T-helper 17 cell (primary cell): ENCODE measurements around the gene KIRREL3. TPM values are rescaled to one million over a fixed set of nuclear protein-coding genes. Genes with fewer than 3 reads are reported as not detected.
"Not testable (repeated sequence)": the region's sequence is repeated elsewhere in the genome, so short reads cannot be mapped to it uniquely, and the experiment has no call there.

ENCODE experiments used
- ATAC-seq: fragments of 150-1000 bp; cut with Tn5 transposase; 2 replicates; pipeline ENCODE4 v1.10.0; 2021; ENCODE audit warnings: mild to moderate bottlenecking, moderate library complexity
- DNase-seq, 3 donors: peaks; one replicate each; pipeline versions ENCODE4 v3.0.0 to v3.0.0-alpha.2; 2020 to 2021
- H3K9me3 ChIP-seq: one replicate; pipeline ENCODE4 v1.7.0; 2013; ENCODE audit warnings: low read length, mild to moderate bottlenecking; ENCODE audit not compliant: control insufficient read depth, poor library complexity, severe bottlenecking
- H3K27ac Mint-ChIP-seq: one replicate; pipeline ENCODE4 v1.8.0; 2022; ENCODE audit warnings: mild to moderate bottlenecking, moderate library complexity, mixed read lengths
- H3K27me3 Mint-ChIP-seq: one replicate; pipeline ENCODE4 v1.8.0; 2022; ENCODE audit warnings: mixed read lengths
- H3K36me3 Mint-ChIP-seq: one replicate; pipeline ENCODE4 v1.8.0; 2022; ENCODE audit warnings: low read depth, mixed read lengths
- H3K4me1 Mint-ChIP-seq: one replicate; pipeline ENCODE4 v1.8.0; 2022; ENCODE audit warnings: mild to moderate bottlenecking, mixed read lengths
- H3K4me3 Mint-ChIP-seq: one replicate; pipeline ENCODE4 v1.8.0; 2022; ENCODE audit warnings: mild to moderate bottlenecking, moderate library complexity, mixed read lengths
- total RNA-seq, 4 donors: library from RNA in 2 of 4; stranded (reverse) in 2 of 4; gene quantifications; one replicate each; pipeline ENCODE4 v1.2.3 and lab custom pipeline; 2022 to 2026

Gene KIRREL3
- total RNA-seq, 2 donors from 2014 or later = not detected

DNA sequence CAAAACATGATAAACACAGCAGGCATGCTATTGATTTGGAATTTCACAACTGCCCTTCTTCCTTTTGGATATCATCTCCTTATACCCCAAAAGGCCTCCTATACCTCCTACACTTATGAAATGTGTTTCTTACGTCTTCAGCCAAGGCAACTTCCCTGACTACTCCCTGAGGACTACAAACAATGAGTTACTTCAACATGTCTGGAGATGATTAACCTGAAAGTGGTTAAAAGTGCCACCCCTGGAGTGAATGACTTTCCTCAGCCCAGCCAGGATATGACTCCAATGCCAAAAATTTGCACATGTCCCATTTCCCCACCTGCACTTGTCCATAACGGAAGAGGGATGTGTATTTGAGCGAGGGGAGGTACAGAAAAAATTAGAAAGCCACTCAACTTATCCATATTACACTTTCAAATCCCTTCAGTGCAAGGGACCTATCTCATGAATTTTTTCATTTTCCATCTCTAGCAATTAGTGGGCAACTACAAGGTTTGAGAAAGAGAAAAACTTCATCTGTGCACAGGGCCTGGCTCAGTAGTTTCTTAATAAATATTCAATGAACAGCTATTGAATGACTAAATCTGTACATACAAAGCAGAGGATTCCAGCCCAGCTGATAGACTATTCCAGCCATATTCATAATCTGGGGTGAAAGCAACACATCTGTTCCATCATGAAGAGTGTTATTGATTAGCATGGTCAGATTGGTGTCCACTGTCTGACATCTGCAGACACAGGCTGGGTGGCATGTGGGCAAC is 36.8 kb downstream of the KIRREL3 start:
- Mint-ChIP-seq H3K36me3 (no peaks in the 10 kb centered on the region), H3K4me3 (no peak overlapping the region), H3K27me3 (peaks cover 36% of the 10 kb centered on the region)

GRCh38 chr11:126963115-126963514 is 37.5 kb downstream of the KIRREL3 start:
- no peaks in the 10 kb centered on the region for H3K9me3 ChIP-seq
- no peak for DNase-seq
- no peak overlapping the region for H3K4me3 Mint-ChIP-seq
- H3K27me3 Mint-ChIP-seq = peaks cover 36% of the 10 kb centered on the region
- H3K4me1 Mint-ChIP-seq = no peaks in the 10 kb centered on the region
- H3K27ac Mint-ChIP-seq = no peak overlapping the region
- H3K36me3 Mint-ChIP-seq = no peaks in the 10 kb centered on the region
- ATAC-seq = no peak

More for the DNA sequence above, 36.8 kb downstream of the KIRREL3 start:
- DNase-seq (no peak), ATAC-seq (no peak)
- H3K9me3 ChIP-seq = no peaks in the 10 kb centered on the region
- H3K4me1 Mint-ChIP-seq = no peaks in the 10 kb centered on the region
- no peak overlapping the region for H3K27ac Mint-ChIP-seq

DNA sequence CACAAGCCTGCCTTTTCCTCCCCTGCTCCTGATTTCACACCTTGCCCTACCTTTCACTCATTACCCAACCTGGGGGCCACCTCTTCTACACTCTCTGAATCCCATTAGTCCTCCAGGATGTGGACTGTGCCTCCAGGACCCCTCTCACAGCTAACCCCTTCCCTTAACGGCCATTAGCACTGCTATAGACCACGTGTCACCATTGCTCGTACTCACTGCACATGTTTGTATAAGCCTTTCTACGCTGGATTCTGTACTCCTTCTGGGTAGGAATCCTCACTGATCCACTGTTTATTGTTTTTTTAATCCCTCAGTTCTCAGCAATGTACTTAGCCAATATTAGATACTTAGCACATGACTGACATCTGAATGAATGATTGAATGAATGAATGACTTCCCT is 40.9 kb downstream of the KIRREL3 start:
- ATAC-seq (no peak), DNase-seq (no peak)
- Mint-ChIP-seq H3K27ac (no peak overlapping the region), H3K4me3 (no peak overlapping the region), H3K36me3 (no peaks in the 10 kb centered on the region), H3K4me1 (no peaks in the 10 kb centered on the region), H3K27me3 (peaks cover 23% of the 10 kb centered on the region)
- no peaks in the 10 kb centered on the region for H3K9me3 ChIP-seq

DNA sequence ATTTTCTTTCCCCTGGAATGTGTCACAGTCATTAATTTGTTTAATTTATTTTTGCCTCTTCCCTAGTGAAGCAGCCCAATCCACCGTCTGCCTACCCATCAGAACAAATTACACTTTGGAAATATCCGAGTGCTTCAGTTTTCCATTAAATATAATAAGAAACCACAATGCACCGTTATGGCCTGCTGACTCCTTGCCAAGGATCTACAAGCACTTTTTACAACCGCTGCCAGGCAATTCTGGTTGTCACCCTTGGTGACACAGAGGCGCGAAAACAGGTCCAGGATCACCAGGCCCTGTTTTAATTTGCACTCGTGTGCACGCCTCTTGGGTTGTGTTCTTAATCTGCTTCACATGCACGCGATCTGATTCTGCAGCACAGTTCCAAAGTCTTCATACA is 43.9 kb downstream of the KIRREL3 start:
- H3K27ac Mint-ChIP-seq = no peak overlapping the region
- H3K4me1 Mint-ChIP-seq = no peaks in the 10 kb centered on the region

GRCh38 chr11:126952533-126952932 is 48.0 kb downstream of the KIRREL3 start:
- DNase-seq, H3K4me3 Mint-ChIP-seq, H3K27ac Mint-ChIP-seq, ATAC-seq, H3K9me3 ChIP-seq, H3K27me3 Mint-ChIP-seq, H3K36me3 Mint-ChIP-seq, H3K4me1 Mint-ChIP-seq: not testable (repeated sequence)

More for the DNA sequence above, 43.9 kb downstream of the KIRREL3 start:
- no peak for ATAC-seq
- Mint-ChIP-seq H3K36me3 (no peaks in the 10 kb centered on the region), H3K4me3 (no peak overlapping the region), H3K27me3 (peaks cover 12% of the 10 kb centered on the region)
- no peak for DNase-seq
- H3K9me3 ChIP-seq = no peaks in the 10 kb centered on the region

- Mint-ChIP-seq H3K4me3 (no peak overlapping the region), H3K4me1 (no peaks in the 10 kb centered on the region)
Observed at GRCh38 chr11:126951465-126951864, 49.1 kb downstream of the KIRREL3 start.

GRCh38 chr11:126949066-126949891 is 51.3 kb downstream of the KIRREL3 start:
- H3K27ac Mint-ChIP-seq = no peak overlapping the region
- no peak for ATAC-seq

More at GRCh38 chr11:126951465-126951864, 49.1 kb downstream of the KIRREL3 start:
- DNase-seq = no peak
- H3K36me3 Mint-ChIP-seq = no peaks in the 10 kb centered on the region
- H3K27ac Mint-ChIP-seq = no peak overlapping the region
- H3K27me3 Mint-ChIP-seq = no peaks in the 10 kb centered on the region
- no peak for ATAC-seq
- no peaks in the 10 kb centered on the region for H3K9me3 ChIP-seq

GRCh38 chr11:126948563-126948962 is 52.0 kb downstream of the KIRREL3 start:
- ATAC-seq (no peak), DNase-seq (no peak)
- H3K9me3 ChIP-seq = no peaks in the 10 kb centered on the region
- Mint-ChIP-seq H3K36me3 (no peaks in the 10 kb centered on the region), H3K27ac (no peak overlapping the region), H3K4me1 (no peaks in the 10 kb centered on the region), H3K4me3 (no peak overlapping the region), H3K27me3 (no peaks in the 10 kb centered on the region)

More at GRCh38 chr11:126949066-126949891, 51.3 kb downstream of the KIRREL3 start:
- Mint-ChIP-seq H3K4me1 (no peaks in the 10 kb centered on the region), H3K36me3 (no peaks in the 10 kb centered on the region), H3K4me3 (no peak overlapping the region), H3K27me3 (no peaks in the 10 kb centered on the region)
- DNase-seq = no peak
- H3K9me3 ChIP-seq = no peaks in the 10 kb centered on the region

DNA sequence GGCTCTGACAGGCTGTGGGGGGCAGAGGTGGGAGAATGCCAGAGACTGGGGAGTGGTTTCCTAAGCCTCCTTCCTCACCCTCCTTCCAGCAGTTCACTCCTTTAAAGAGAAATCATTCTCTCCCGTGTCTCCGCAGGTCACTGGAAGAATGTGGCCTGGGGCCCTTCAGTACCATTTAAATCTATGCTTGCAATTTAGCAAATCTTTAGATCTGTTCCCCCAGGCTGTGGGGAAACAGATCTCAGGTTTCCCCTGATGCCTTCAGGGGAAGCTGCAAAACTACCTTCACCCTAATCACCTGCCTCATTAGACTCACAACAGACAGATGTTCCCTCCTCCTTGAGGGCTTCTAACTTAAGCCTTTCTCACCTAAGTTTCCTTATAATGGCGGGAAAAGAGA is 55.3 kb downstream of the KIRREL3 start:
- no peaks in the 10 kb centered on the region for H3K27me3 Mint-ChIP-seq
- ATAC-seq (no peak), DNase-seq (no peak)
- no peak overlapping the region for H3K27ac Mint-ChIP-seq
- H3K4me1 Mint-ChIP-seq = no peaks in the 10 kb centered on the region
- no peaks in the 10 kb centered on the region for H3K9me3 ChIP-seq
- H3K36me3 Mint-ChIP-seq = no peaks in the 10 kb centered on the region
- no peak overlapping the region for H3K4me3 Mint-ChIP-seq

DNA sequence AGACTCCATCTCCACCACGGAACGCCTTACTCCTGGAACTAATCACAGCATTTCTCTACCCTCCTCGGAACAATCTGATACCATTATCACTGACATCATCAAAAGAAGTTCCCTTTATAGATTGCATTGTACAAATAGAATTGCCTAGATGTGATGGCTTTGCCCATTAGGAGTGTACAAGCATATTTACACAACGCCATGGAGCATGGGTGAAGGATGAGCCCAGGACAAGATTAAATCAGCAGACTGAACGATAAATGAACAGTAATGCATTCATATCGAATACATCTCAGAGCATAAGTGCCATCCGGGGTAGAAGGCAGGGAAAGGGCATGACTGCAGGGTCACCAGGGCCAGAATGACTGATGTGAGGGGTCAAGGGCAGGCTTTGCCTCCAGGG is 57.3 kb downstream of the KIRREL3 start:
- no peaks in the 10 kb centered on the region for H3K4me1 Mint-ChIP-seq
- ATAC-seq (no peak), DNase-seq (no peak)
- H3K4me3 Mint-ChIP-seq = no peak overlapping the region
- H3K36me3 Mint-ChIP-seq = no peaks in the 10 kb centered on the region
- H3K27me3 Mint-ChIP-seq = no peaks in the 10 kb centered on the region
- H3K9me3 ChIP-seq = no peaks in the 10 kb centered on the region
- no peak overlapping the region for H3K27ac Mint-ChIP-seq

- no peaks in the 10 kb centered on the region for H3K9me3 ChIP-seq
- ATAC-seq = no peak
- DNase-seq = no peak
- H3K36me3 Mint-ChIP-seq = no peaks in the 10 kb centered on the region
- no peaks in the 10 kb centered on the region for H3K27me3 Mint-ChIP-seq
- no peaks in the 10 kb centered on the region for H3K4me1 Mint-ChIP-seq
- H3K27ac Mint-ChIP-seq = no peak overlapping the region
- H3K4me3 Mint-ChIP-seq = no peak overlapping the region
Observed at GRCh38 chr11:126942146-126942545, 58.4 kb downstream of the KIRREL3 start.

DNA sequence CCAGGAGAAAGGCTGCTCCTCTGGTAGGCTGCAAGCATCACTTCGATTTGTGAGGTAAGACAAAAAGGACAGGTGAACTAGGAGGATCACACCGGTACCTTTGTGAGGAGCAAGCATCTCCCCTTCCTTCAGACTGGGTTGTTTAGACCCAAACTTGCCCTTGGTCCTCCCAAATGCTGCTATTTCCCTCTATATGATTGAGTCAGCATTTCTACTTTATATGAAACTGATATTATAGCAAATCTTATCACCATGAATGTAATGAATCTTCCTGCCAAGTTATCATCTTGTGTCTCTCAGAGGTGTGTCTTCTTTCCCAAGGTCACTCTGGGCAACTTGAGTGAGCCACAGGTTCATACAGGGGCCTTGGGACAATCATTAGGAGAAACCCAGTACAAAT is 61.0 kb downstream of the KIRREL3 start:
- no peaks in the 10 kb centered on the region for H3K9me3 ChIP-seq
- Mint-ChIP-seq H3K27me3 (no peaks in the 10 kb centered on the region), H3K4me1 (no peaks in the 10 kb centered on the region), H3K36me3 (no peaks in the 10 kb centered on the region), H3K4me3 (no peak overlapping the region), H3K27ac (no peak overlapping the region)
- ATAC-seq (no peak), DNase-seq (no peak)

DNA sequence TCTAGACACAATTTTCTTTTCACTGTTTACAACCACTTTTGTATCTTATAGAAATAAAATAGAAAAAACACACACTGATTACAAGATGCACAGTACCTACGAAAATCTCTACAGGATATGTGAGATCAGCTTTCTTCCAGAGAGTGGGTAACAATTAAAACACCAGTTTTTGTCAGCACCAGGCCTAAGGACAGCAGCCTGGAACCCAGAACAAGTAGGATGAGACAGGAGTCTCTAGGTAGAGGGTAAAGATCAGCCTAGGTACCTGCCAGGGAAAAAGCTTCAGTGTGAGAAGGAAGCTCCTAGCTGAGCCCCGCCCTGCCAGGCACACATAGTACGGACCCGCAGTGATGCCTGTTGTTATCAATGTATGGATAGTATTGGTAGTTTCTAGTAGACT is 61.9 kb downstream of the KIRREL3 start:
- Mint-ChIP-seq H3K4me1 (no peaks in the 10 kb centered on the region), H3K27me3 (no peaks in the 10 kb centered on the region), H3K4me3 (no peak overlapping the region), H3K36me3 (no peaks in the 10 kb centered on the region), H3K27ac (no peak overlapping the region)
- DNase-seq (no peak), ATAC-seq (no peak)
- H3K9me3 ChIP-seq = no peaks in the 10 kb centered on the region
